Lower lobe of right lung (tissue), 2 donors: ENCODE measurements around the gene PPP6R2. TPM values are rescaled to one million over a fixed set of nuclear protein-coding genes. Genes with fewer than 3 reads are reported as not detected.
A peak's percentile ranks its signal among the peaks of the same experiment; 100 is the strongest.

Experiments
- ATAC-seq, 2 donors: fragments of 200-7000 bp; cut with Tn5 transposase; one replicate each; pipeline ENCODE4 v1.9.1; 2020 to 2022; ENCODE audit warnings: mild to moderate bottlenecking in 2 of 2, moderate library complexity in 2 of 2
- DNase-seq: peaks from one replicate; pipeline ENCODE4 v3.0.0-alpha.2; 2020
- H3K27ac ChIP-seq: fragments of 200-600 bp; one replicate; pipeline ENCODE4 v1.8.0; 2022
- H3K27me3 ChIP-seq: fragments of 200-600 bp; one replicate; pipeline ENCODE4 v1.8.0; 2022; ENCODE audit warnings: low read depth
- H3K36me3 ChIP-seq: fragments of 200-600 bp; one replicate; pipeline ENCODE4 v1.8.0; 2022; ENCODE audit warnings: mild to moderate bottlenecking
- H3K4me1 ChIP-seq: fragments of 200-600 bp; one replicate; pipeline ENCODE4 v1.8.0; 2022
- H3K4me3 ChIP-seq: fragments of 200-600 bp; one replicate; pipeline ENCODE4 v1.8.0; 2022; ENCODE audit warnings: mild to moderate bottlenecking
- H3K9me3 ChIP-seq: fragments of 200-600 bp; one replicate; pipeline ENCODE4 v1.8.0; 2022
- intact Hi-C: fragments of 100-400 bp; cut with DNase I; formaldehyde crosslinking; loops from one replicate; pipeline ENCODE4 v1.11.0; 2022
- long read RNA-seq: library from polyadenylated mRNA; unstranded; transcript quantifications from one replicate; pipeline ENCODE4 v2.0.0, GENCODE V29; 2021
- total RNA-seq: library from RNA; stranded (reverse); fragmentation: NEBNext Ultra II Directional; extraction: Animal tissue kit (Norgen Biotek cat#: 25700); gene quantifications from one replicate; pipeline ENCODE4 v1.2.1, GENCODE V29; 2021
- TF ChIP-seq, protein P1 (sequence below): fragments of 200-600 bp; IDR thresholded peaks from one replicate; pipeline ENCODE4 v1.8.0; 2022; ENCODE audit warnings: antibody characterized with exemption, mild to moderate bottlenecking
- donor health status: DM: no; HTN: yes; CAD: no; lungs with severe emphysema.

The PPP6R2 gene
- 52.5 TPM for total RNA-seq
- long read RNA-seq, full-length matches to known transcripts, result 21 of 92 reads
- long read RNA-seq, partial matches to known transcripts, result 32 of 92 reads
- long read RNA-seq, other reads (novel, unspliced or antisense), result 39 of 92 reads

DNA sequence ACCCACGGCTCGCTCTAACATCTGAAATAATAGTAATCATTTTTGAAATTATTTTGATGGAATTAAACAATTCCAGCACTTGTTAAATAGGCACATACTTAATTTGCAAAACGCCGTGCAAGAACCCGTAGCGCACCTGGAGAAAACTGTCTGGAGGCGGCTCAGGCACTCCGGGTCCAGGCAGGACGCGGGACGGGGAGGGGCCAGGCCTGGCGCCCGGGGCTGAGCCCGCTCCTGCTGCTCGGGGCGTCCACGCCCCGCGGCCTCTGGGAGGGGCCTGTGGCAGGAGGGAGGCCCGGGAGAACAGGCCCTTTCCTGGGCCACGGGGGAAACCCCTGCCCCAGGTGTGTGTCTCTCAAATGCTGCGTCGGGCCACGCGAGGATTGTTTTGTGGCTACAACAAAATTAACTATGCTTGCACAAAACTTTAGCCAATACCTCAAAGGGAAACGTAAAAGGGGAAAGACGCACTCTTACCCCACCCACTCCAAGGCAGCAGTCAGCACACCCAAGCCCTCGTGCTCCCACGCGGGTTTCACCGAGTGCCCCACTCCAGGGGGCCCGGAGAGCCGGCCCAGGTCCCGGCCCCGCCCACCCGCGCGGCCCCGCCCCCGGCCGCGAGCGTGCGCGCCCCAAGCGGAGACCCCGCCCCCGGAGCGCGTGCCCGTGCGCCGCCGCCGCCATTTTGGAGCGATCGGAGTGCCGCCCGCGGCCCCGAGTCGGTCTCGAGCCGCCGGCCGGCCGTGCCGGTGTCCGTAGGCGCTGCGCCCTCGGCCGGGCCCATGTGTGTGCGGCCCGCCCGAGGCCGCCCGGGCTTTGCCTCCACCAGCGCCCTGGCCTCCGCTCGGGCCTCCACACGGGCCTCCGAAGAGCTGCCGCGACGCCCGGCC lies at the start of gene PPP6R2:
PPP6R2 (plus strand) TSS at position 677 of the 890 bp plus-strand sequence. CDS start 50,582 bp downstream, outside the sequence.
- H3K27me3 ChIP-seq, result no peaks in the 10 kb centered on the region
- H3K27ac ChIP-seq, result peak within 1 kb of the TSS; percentile 81
- no peaks in the 10 kb centered on the region for H3K9me3 ChIP-seq
- TF ChIP-seq, protein P1, sequence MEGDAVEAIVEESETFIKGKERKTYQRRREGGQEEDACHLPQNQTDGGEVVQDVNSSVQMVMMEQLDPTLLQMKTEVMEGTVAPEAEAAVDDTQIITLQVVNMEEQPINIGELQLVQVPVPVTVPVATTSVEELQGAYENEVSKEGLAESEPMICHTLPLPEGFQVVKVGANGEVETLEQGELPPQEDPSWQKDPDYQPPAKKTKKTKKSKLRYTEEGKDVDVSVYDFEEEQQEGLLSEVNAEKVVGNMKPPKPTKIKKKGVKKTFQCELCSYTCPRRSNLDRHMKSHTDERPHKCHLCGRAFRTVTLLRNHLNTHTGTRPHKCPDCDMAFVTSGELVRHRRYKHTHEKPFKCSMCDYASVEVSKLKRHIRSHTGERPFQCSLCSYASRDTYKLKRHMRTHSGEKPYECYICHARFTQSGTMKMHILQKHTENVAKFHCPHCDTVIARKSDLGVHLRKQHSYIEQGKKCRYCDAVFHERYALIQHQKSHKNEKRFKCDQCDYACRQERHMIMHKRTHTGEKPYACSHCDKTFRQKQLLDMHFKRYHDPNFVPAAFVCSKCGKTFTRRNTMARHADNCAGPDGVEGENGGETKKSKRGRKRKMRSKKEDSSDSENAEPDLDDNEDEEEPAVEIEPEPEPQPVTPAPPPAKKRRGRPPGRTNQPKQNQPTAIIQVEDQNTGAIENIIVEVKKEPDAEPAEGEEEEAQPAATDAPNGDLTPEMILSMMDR, result peak; percentile 4
- peak within 1 kb of the TSS; percentile 68 for H3K4me3 ChIP-seq
- H3K36me3 ChIP-seq, result no peaks in the 10 kb centered on the region
- intact Hi-C loops, result no loop called here
- ATAC-seq (peak; percentile 95 to 96), DNase-seq (peak; percentile 90)
- H3K4me1 ChIP-seq, result peaks cover 12% of the 10 kb centered on the region

DNA sequence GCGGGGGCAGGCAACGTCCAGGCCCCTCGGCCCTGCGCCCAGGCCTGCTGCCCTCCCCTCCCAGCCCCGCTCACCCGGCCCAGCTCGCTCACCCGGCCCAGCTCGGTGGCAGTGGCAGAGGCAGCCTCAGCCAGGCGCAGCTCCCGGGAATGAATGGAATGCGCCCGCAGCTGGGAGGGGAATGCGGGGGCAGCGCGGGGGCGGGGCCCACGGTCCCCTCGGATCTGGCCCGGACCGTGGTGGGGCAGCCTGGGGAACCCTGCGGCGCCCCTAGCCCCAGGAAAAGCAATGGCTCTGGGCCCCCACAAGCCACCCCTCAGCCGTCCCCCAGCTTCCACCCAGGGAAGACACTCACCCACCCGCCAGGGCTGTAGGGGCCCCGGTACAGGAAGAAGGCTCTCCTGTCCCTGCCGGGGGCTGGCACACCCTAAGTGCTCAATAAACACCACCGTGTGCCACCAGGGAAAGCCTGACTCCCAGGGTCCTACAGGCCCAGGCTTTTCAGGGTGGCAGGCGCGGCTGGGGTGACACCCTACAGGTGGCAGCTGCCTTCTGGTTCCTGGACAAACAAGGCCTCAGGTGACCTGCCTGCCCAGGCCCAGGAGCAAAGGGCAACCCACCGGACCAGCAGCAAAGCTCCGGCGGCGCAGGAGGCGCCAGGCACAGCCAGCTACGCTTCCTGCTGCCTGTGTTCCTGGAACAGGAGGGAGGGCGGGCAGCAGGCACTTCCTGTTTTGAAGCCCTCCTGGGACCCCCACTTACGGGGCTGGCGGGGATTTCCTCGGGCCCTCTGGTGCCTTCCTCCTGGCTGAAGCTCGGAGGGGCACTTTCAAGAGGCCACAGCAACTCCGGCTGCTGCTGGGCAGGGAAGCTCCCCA lies 49.4 kb upstream of the PPP6R2 start:
- ATAC-seq (peak; percentile 89 to 91), DNase-seq (peak; percentile 88)
- TF ChIP-seq, protein P1, result no peak
- H3K27ac ChIP-seq, result peak overlapping the region; percentile 92
- peak overlapping the region; percentile 46 for H3K4me3 ChIP-seq
- H3K27me3 ChIP-seq, result no peaks in the 10 kb centered on the region
- peaks cover 29% of the 10 kb centered on the region for H3K36me3 ChIP-seq
- intact Hi-C loops, result no loop called here
- no peaks in the 10 kb centered on the region for H3K9me3 ChIP-seq
- peaks cover 78% of the 10 kb centered on the region for H3K4me1 ChIP-seq

DNA sequence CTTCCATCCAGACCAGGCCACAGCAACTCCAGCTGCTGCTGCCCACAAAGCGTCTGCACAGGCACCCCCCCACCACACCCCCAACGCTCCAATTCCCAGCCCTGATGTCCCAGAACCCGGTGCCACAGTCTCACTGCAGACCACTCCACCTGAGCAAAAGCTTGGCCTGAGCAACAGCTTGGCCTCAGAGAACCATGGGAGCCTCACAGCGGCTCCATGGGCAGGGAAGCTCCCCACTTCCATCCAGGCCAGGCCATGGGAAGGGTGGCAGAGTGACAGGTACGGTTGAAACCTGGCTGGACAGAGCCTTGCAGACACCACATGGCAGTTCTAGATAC lies 48.8 kb upstream of the PPP6R2 start:
- Histone ChIP-seq H3K9me3 (no peaks in the 10 kb centered on the region), H3K36me3 (peaks cover 23% of the 10 kb centered on the region), H3K4me1 (peaks cover 84% of the 10 kb centered on the region), H3K27me3 (no peaks in the 10 kb centered on the region), H3K27ac (peak overlapping the region; percentile 92), H3K4me3 (peak overlapping the region; percentile 46)
- TF ChIP-seq, protein P1, result no peak
- ATAC-seq, result no peak
- DNase-seq, result no peak
- intact Hi-C loops, result no loop called here

- H3K4me1 ChIP-seq, result peaks cover 97% of the 10 kb centered on the region
- DNase-seq, result no peak
- peak overlapping the region; percentile 62 for H3K27ac ChIP-seq
- no peaks in the 10 kb centered on the region for H3K27me3 ChIP-seq
- intact Hi-C loops, result no loop called here
- no peak for ATAC-seq
- no peaks in the 10 kb centered on the region for H3K36me3 ChIP-seq
- no peak overlapping the region for H3K4me3 ChIP-seq
- no peaks in the 10 kb centered on the region for H3K9me3 ChIP-seq
- TF ChIP-seq, protein P1, result no peak
These were observed 46.3 kb upstream of the PPP6R2 start for GRCh38 chr22:50296658-50297490.
